NCI-H2171 (cell line): ENCODE data around the gene SERPINB10.

Experiments used
- DNase-seq: peaks from one replicate; lab custom pipeline; 2025; lab: John Stamatoyannopoulos, UW

SERPINB10 gene

DNA sequence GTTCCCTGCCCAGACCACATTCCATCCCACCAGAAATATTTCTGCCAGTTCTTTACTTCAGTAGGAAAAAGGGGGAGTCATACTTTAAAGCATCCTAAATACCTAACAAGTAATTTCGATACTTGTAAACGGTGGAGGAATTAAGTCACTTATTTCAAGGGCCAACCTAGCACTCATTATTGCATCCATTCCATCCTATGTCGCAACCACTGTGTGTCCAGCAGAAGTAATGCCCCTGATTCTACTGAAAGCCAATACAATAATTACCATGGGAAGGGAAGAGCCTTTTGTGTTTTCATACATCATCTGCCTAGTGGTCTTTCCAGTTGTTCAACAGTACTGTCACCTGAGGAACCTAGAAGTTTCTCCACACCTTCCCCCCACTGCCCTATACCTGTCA lies 74.6 kb downstream of the SERPINB10 start:
- no peak for DNase-seq
